Esophagus squamous epithelium (tissue), 4 donors: Measurements from ENCODE around the gene AFF3.

ENCODE experiments used
- CTCF ChIP-seq, 6 experiments: fragments of 450-650 bp in 4 of 6; fragments of 200-600 bp in 2 of 6; sonication (generic) in 2 of 6; IDR thresholded peaks; one replicate each; pipeline ENCODE4 v1.5.1; 2016 to 2019; ENCODE audit warnings: antibody characterized with exemption in 6 of 6, mild to moderate bottlenecking in 4 of 6, moderate library complexity in 4 of 6
- POLR2A ChIP-seq, 4 donors: fragments of 450-650 bp; IDR thresholded peaks; one replicate each; pipeline ENCODE4 v1.6.1; 2017; ENCODE audit warnings: antibody characterized with exemption in 4 of 4, mild to moderate bottlenecking in 4 of 4, moderate library complexity in 3 of 4

GRCh38 chr2:99555404-99555803 is 587.0 kb downstream of the AFF3 start:
- TF ChIP-seq CTCF (IDR thresholded peaks at IDR 0.05) (no peak), POLR2A (IDR thresholded peaks at IDR 0.05) (no peak)
